GM12892 (cell line): ENCODE measurements around the gene LDLRAD3.

Experiments
- POLR2A ChIP-seq: IDR thresholded peaks from 2 replicates; pipeline ENCODE4 v1.6.1; 2011; ENCODE audit warnings: low read depth, low read length, control low read depth
- POLR2AphosphoS5 ChIP-seq: IDR thresholded peaks from 2 replicates; pipeline ENCODE4 v1.6.1; 2011; ENCODE audit warnings: low read depth, low read length, control low read depth
- TAF1 ChIP-seq: IDR thresholded peaks from 2 replicates; pipeline ENCODE4 v1.6.1; 2011; ENCODE audit warnings: low read depth, mild to moderate bottlenecking, control low read depth, low read length, borderline replicate concordance

GRCh38 chr11:36130401-36130800 lies 186.5 kb downstream of the LDLRAD3 start:
- TF ChIP-seq POLR2A (no peak), POLR2AphosphoS5 (no peak), TAF1 (no peak)
